VCaP (cell line): ENCODE measurements around the gene NRL.

ENCODE experiments used
- H3K27ac ChIP-seq: fragments of 450-650 bp; 2 replicates; pipeline ENCODE4 v1.5.1; 2017
- CTCF ChIP-seq: fragments of 450-650 bp; conservative IDR thresholded peaks from 2 replicates; pipeline ENCODE4 v1.5.1; 2017; ENCODE audit warnings: mild to moderate bottlenecking, moderate library complexity

The NRL gene

GRCh38 chr14:24143511-24143910 is 28.8 kb upstream of the NRL start:
- no peak for TF ChIP-seq CTCF
- peak overlapping the region; percentile 90; the same call in 1 of the 2 replicates for H3K27ac ChIP-seq

- peak within 1 kb of the TSS; percentile 90 for H3K27ac ChIP-seq
- peak; percentile 41 for TF ChIP-seq CTCF
These were observed 26.5 kb upstream of the NRL start, which contains the start of gene EMC9 for GRCh38 chr14:24141097-24141880. EMC9 (minus strand) TSS chr14:24141591; CDS start chr14:24141304, 287 bp downstream.

DNA sequence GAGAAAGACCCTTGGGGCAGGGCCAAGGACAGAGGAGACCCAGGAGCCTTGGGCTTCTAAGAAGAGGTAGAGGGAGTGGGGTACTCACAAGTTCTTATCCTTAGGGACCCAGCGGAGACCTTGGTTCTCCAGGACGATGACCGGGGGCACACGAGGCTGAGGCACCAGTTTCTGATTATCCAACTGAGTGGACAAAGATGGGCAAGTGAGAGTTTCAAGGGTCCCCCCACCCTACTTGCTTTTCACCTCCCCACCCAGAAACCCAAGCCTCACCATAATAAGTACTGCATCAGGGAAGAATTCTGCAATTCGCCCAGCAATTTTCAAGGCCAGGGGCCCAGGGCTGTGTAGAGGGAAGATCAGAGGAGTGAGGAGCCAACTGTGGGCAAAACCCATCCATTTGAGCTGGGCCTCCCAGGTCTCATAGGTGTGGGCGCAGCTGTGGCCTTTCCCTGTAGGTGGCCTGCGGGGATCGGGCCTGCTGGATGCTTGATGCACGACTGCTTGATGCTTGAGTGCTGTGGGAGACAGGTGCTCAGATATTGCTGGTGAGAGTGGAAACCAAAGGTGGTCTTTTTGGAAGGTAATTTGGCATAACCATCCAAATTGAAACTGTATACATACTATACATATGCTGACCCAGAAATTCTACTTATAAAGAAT is 24.7 kb upstream of the NRL start:
- peak overlapping the region; percentile 90 for H3K27ac ChIP-seq
- TF ChIP-seq CTCF: no peak

DNA sequence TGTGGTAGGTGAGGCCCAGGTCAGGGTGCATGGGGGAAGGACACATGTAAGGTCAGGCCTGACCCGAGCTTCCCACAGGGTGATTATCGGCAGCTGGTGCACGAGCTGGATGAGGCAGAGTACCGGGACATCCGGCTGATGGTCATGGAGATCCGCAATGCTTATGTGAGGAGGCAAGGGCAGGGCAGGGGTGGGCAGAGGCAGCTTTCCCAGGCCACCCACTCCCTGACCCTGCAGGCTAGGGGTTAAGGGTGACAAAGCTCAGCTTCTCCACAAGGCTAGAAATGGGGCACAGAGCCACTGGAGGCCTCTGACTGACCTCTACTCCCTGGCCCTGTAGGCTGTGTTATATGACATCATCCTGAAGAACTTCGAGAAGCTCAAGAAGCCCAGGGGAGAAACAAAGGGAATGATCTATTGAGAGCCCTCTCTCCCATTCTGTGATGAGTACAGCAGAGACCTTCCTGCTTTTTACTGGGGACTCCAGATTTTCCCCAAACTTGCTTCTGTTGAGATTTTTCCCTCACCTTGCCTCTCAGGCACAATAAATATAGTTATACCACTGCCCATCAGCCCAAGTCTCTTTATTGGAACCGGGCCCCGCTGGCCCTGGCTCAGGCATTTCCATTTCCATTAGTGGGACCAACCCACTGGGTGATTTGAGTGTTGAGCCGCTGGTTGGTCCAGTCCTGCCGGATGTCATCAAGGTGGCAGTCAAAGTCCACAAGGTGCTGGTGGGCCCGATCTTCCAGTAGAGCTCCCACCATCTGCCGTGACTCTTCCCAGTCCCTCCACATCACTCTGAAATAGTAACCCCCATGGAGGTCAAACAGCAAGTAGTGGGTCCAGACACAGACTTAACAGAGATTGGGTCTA is 23.9 kb upstream of the NRL start:
- TF ChIP-seq CTCF: no peak
- H3K27ac ChIP-seq: peak overlapping the region; percentile 90

DNA sequence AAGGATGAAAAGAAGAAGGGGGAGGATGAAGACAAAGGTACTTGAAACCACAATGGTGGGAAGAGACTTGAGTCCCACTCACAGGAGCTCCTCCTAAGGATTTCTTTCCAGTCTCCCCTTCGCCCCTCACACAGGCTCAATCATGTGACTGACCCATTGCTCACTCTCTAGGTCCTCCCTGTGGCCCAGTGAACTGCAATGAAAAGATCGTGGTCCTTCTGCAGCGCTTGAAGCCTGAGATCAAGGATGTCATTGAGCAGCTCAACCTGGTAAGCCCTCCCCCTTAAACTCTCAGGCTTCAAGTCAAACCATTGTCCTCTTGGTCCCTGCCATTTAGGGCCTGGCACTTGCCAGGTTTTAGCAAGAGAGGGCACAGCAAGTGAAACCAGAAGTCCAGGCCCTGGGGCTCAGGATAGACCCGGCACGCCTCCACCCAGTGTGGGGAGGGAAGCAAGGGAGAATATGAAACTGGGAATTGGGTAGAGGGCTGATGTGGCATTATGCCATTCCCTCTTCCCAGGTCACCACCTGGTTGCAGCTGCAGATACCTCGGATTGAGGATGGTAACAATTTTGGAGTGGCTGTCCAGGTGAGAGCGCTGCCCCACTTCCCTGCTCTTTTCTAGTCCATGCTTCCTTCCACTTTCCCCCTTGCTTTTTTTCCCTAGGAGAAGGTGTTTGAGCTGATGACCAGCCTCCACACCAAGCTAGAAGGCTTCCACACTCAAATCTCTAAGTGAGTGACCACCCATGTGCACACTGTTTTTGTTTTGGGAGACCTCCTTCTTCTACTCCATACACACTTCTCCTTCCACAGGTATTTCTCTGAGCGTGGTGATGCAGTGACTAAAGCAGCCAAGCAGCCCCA is 23.0 kb upstream of the NRL start:
- H3K27ac ChIP-seq: peak overlapping the region; percentile 86

More for the DNA sequence above, 23.0 kb upstream of the NRL start:
- TF ChIP-seq CTCF: no peak
